Activated CD8-positive, alpha-beta memory T cell treated with anti-CD3 and anti-CD28 coated beads, Interleukin-2, amount 10 ng/mL, durations not matched to agents 7 days and 5 days (primary cell): ENCODE data around the gene PPOX. TPM values are rescaled to one million over a fixed set of nuclear protein-coding genes. Genes with fewer than 3 reads are reported as not detected.
A peak's percentile ranks its signal among the peaks of the same experiment; 100 is the strongest.

Experiments
- ATAC-seq: fragments of 150-1000 bp; cut with Tn5 transposase; one replicate; pipeline ENCODE4 v1.10.0; 2021; ENCODE audit warnings: moderate library complexity
- CTCF ChIA-PET: fragments of 350-600 bp; sonication (Branson Sonifier 250); formaldehyde crosslinking; loops from one replicate; lab custom pipeline; 2021; ENCODE audit warnings: antibody characterized with exemption; lab: Charles Lee
- DNase-seq: peaks from one replicate; pipeline ENCODE4 v3.0.0-alpha.2; 2020
- H3K27ac Mint-ChIP-seq: one replicate; pipeline ENCODE4 v1.8.0; 2021; ENCODE audit warnings: mild to moderate bottlenecking, mixed read lengths
- H3K27me3 Mint-ChIP-seq: one replicate; pipeline ENCODE4 v1.8.0; 2021; ENCODE audit warnings: mixed read lengths
- H3K36me3 Mint-ChIP-seq: one replicate; pipeline ENCODE4 v1.8.0; 2021; ENCODE audit warnings: mild to moderate bottlenecking, mixed read lengths
- H3K4me1 Mint-ChIP-seq: one replicate; pipeline ENCODE4 v1.8.0; 2021; ENCODE audit warnings: mixed read lengths
- H3K4me3 Mint-ChIP-seq: one replicate; pipeline ENCODE4 v1.8.0; 2021; ENCODE audit warnings: mild to moderate bottlenecking, moderate library complexity, mixed read lengths
- H3K9me3 Mint-ChIP-seq: one replicate; pipeline ENCODE4 v1.8.0; 2022; ENCODE audit warnings: low read depth, mixed read lengths
- total RNA-seq, 2 experiments: library from RNA; stranded (reverse); gene quantifications; one replicate each; pipeline ENCODE4 v1.2.3, GENCODE V29; 2021

Gene PPOX
- total RNA-seq, 2 experiments from 2014 or later, result 34.5 to 43.9 TPM

- DNase-seq (no peak), ATAC-seq (no peak)
- Mint-ChIP-seq H3K4me1 (peaks cover 38% of the 10 kb centered on the region), H3K27me3 (no peaks in the 10 kb centered on the region), H3K36me3 (peaks cover 40% of the 10 kb centered on the region), H3K4me3 (no peak overlapping the region), H3K9me3 (no peaks in the 10 kb centered on the region), H3K27ac (no peak overlapping the region)
- CTCF ChIA-PET, result interaction anchor here (0.6 to 1.1 kb wide), 2 partner anchors 16 to 53 kb away, joined by 3 to 4 read pairs; partner anchors contain the start of gene TOMM40L
These were observed 6.1 kb downstream of the PPOX start for GRCh38 chr1:161172349-161172748.

- peaks cover 40% of the 10 kb centered on the region for H3K36me3 Mint-ChIP-seq
- no peak for ATAC-seq
- CTCF ChIA-PET, result interaction anchor here (0.6 kb wide), 1 partner anchor 15 kb away, joined by 3 read pairs; no protein-coding TSS in a partner anchor
These were observed 6.7 kb downstream of the PPOX start for GRCh38 chr1:161172776-161173376.

GRCh38 chr1:161173711-161174110 lies 7.5 kb downstream of the PPOX start:
- Mint-ChIP-seq H3K27ac (no peak overlapping the region), H3K4me3 (no peak overlapping the region), H3K4me1 (peaks cover 39% of the 10 kb centered on the region), H3K36me3 (peaks cover 40% of the 10 kb centered on the region), H3K27me3 (no peaks in the 10 kb centered on the region), H3K9me3 (no peaks in the 10 kb centered on the region)
- DNase-seq (no peak), ATAC-seq (no peak)
- CTCF ChIA-PET, result no interaction called here

More at GRCh38 chr1:161172776-161173376, 6.7 kb downstream of the PPOX start:
- Mint-ChIP-seq H3K27me3 (no peaks in the 10 kb centered on the region), H3K4me3 (no peak overlapping the region), H3K4me1 (peaks cover 39% of the 10 kb centered on the region), H3K9me3 (no peaks in the 10 kb centered on the region), H3K27ac (peak overlapping the region; percentile 12)
- no peak for DNase-seq

DNA sequence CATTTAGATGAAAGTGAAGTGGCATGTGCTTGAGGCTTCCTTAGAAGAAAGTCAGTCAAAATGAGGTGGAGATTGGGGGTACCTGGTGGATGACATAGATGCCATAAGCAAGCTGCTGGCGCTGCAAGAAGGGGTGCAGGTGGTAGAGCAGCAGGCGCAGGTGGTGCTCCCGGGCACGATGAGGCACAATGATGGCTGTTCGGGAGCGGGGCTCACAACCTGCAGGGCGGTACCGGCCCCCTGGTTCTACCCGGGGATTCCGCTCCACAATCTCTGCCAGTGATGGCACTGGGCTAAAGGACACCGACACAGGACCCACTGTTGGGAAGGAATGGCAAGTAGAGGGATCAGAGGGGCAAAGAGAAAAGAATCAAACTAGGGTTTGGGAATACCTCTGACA lies 8.7 kb downstream of the PPOX start:
- Mint-ChIP-seq H3K27me3 (no peaks in the 10 kb centered on the region), H3K9me3 (no peaks in the 10 kb centered on the region), H3K4me3 (no peak overlapping the region), H3K4me1 (peaks cover 40% of the 10 kb centered on the region), H3K27ac (no peak overlapping the region), H3K36me3 (peaks cover 40% of the 10 kb centered on the region)
- CTCF ChIA-PET, result interaction anchor here (1.2 to 3.7 kb wide), 2 partner anchors 9 to 136 kb away, joined by 5 to 34 read pairs; partner anchors contain the start of gene PPOX
- DNase-seq (no peak), ATAC-seq (no peak)

DNA sequence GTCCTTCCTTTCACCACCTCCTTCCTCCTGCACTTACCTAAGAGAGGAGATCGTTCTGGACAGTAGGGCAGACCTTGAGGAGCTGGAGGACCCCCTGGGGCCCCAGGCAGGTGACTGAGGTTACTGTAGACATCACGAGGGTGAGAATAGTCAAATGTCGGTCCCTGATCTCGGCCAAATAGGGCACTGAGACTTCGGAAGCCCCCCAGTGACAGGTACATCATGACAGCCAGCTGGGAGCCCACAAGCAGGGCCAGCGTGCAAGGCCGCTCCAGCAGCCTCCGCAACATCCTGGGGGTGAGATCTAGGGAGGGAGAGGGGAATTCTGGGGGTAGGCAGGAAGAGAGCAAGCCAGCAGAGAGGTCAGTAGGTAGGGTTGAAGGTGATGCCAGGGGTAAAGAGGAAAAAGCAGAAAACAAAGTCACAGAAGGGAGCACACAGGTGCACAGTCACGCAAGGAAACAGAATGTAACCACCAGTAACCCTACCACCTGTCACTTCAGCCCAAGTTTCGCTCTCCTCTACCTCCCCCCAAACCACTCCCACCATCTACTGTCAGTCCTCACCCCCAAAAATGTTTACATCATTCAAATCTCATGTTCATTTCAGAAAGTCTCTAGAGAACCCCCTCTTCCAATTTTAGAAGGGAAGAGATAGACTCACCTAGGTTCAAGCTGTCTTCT lies 9.7 kb downstream of the PPOX start:
- H3K4me1 Mint-ChIP-seq, result peaks cover 48% of the 10 kb centered on the region
- CTCF ChIA-PET, result interaction anchor here (1.2 to 3.7 kb wide), 3 partner anchors 10 to 137 kb away, joined by 5 to 34 read pairs (median 12); partner anchors contain the start of gene PPOX
- no peak for ATAC-seq

GRCh38 chr1:161176468-161177111 lies 10.4 kb downstream of the PPOX start:
- Mint-ChIP-seq H3K36me3 (peaks cover 32% of the 10 kb centered on the region), H3K4me3 (peak overlapping the region; percentile 99), H3K27ac (peak overlapping the region; percentile 99), H3K4me1 (peaks cover 51% of the 10 kb centered on the region), H3K9me3 (no peaks in the 10 kb centered on the region), H3K27me3 (no peaks in the 10 kb centered on the region)
- ATAC-seq, result no peak
- CTCF ChIA-PET, result interaction anchor here (1.1 to 3.7 kb wide), 6 partner anchors 8 to 51 kb away, joined by 3 to 34 read pairs (median 6); partner anchors contain the start of genes PPOX and TOMM40L
- DNase-seq, result no peak

More for the DNA sequence above, 9.7 kb downstream of the PPOX start:
- no peak for DNase-seq
- Mint-ChIP-seq H3K9me3 (no peaks in the 10 kb centered on the region), H3K4me3 (peak overlapping the region; percentile 99), H3K36me3 (peaks cover 38% of the 10 kb centered on the region), H3K27me3 (no peaks in the 10 kb centered on the region), H3K27ac (peak overlapping the region; percentile 99)

DNA sequence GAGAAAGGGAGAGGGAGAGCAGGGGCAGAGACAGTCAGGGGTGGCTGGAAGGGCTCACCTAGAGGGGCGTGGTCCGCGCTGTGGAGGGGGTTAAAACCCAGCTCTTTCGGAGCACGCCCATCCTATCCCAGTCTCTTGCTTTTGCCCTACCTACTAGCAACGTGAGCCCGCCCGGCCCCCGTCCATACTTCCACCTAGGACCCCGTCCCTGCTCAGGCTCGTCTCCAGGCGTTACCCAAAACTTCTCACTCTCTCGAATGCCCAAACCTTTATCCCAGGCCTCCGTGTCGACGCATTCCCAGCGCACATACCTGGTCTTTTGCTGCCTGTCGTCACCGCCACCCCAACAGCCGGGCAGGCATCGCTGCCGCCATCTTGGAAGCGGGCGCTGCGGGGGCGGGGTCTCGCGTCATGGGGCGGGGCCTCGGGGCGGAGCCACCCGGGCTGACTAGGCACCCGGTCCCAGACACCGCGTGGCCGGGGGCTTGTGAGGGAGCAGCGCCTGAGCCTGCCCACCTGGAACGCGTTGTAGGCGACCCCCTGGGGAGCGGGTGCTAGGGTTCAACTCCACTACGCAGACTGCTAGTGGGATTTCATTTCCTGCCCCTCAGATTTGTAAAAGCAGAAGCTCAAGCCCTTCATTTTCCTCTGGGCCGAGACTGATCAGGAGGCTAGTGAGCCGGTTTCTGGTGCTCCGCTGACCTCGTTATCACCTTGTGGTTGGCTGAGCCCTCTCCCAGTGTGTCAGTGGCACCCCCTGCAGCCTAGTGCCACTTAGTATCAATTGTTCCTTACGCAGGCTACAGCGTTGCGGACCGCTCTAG lies 11.1 kb downstream of the PPOX start, which contains the start of gene B4GALT3:
B4GALT3 (minus strand) TSS at position 396 of the 824 bp plus-strand sequence. CDS start 1,447 bp downstream, outside the sequence.
- Mint-ChIP-seq H3K4me3 (peak within 1 kb of the TSS; percentile 99), H3K27me3 (no peaks in the 10 kb centered on the region), H3K36me3 (peaks cover 28% of the 10 kb centered on the region), H3K27ac (peak within 1 kb of the TSS; percentile 99), H3K9me3 (no peaks in the 10 kb centered on the region), H3K4me1 (peaks cover 58% of the 10 kb centered on the region)
- peak; percentile 94 for DNase-seq
- CTCF ChIA-PET, result interaction anchor here (1.1 to 3.7 kb wide), 7 partner anchors 9 to 51 kb away, joined by 3 to 34 read pairs (median 5); partner anchors contain the start of genes PPOX and TOMM40L
- ATAC-seq, result peak; percentile 92

GRCh38 chr1:161177936-161178244 lies 11.7 kb downstream of the PPOX start:
- ATAC-seq, result no peak
- H3K27ac Mint-ChIP-seq, result peak overlapping the region; percentile 99
- peaks cover 64% of the 10 kb centered on the region for H3K4me1 Mint-ChIP-seq

DNA sequence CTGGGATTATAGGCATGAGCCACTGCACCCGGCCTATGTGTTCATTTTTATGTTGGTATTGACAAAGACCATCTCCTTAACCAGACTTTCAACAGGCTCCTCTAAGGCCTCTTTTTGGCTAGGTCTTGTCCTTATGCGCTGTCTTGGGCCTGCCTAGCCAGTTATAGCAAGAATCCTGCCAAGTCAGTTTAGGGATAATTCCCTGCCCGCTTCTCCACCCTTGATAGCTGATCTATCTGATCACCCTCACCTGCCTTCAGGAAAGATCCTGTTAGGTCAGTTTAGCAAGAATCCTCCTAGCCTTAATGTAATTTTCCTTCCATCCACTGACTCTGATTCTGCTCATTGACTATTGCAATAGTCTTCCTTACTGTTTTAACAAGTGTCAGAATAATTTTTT lies 13.5 kb downstream of the PPOX start:
- Mint-ChIP-seq H3K4me1 (peaks cover 72% of the 10 kb centered on the region), H3K4me3 (no peak overlapping the region), H3K36me3 (peaks cover 15% of the 10 kb centered on the region), H3K9me3 (no peaks in the 10 kb centered on the region), H3K27me3 (no peaks in the 10 kb centered on the region), H3K27ac (peak overlapping the region; percentile 56)
- DNase-seq, result no peak
- CTCF ChIA-PET, result interaction anchor here (1.0 to 5.3 kb wide), 6 partner anchors 12 to 203 kb away, joined by 3 to 61 read pairs (median 31); partner anchors contain the start of genes NDUFS2, PPOX and TOMM40L
- ATAC-seq, result no peak

More at GRCh38 chr1:161177936-161178244, 11.7 kb downstream of the PPOX start:
- H3K36me3 Mint-ChIP-seq, result peaks cover 26% of the 10 kb centered on the region
- H3K27me3 Mint-ChIP-seq, result no peaks in the 10 kb centered on the region
- peak overlapping the region; percentile 99 for H3K4me3 Mint-ChIP-seq
- no peaks in the 10 kb centered on the region for H3K9me3 Mint-ChIP-seq
- no peak for DNase-seq
- CTCF ChIA-PET, result interaction anchor here (1.1 to 3.7 kb wide), 7 partner anchors 8 to 50 kb away, joined by 3 to 34 read pairs (median 5); partner anchors contain the start of genes PPOX and TOMM40L

GRCh38 chr1:161180639-161181038 lies 14.4 kb downstream of the PPOX start:
- Mint-ChIP-seq H3K9me3 (no peaks in the 10 kb centered on the region), H3K4me1 (peaks cover 74% of the 10 kb centered on the region), H3K27me3 (no peaks in the 10 kb centered on the region), H3K36me3 (peaks cover 9% of the 10 kb centered on the region), H3K27ac (peak overlapping the region; percentile 71), H3K4me3 (no peak overlapping the region)
- no peak for ATAC-seq
- DNase-seq, result no peak
- CTCF ChIA-PET, result interaction anchor here (0.6 to 5.3 kb wide), 11 partner anchors 10 to 235 kb away, joined by 3 to 61 read pairs (median 7); partner anchors contain the start of genes ADAMTS4, NDUFS2, PPOX and TOMM40L

DNA sequence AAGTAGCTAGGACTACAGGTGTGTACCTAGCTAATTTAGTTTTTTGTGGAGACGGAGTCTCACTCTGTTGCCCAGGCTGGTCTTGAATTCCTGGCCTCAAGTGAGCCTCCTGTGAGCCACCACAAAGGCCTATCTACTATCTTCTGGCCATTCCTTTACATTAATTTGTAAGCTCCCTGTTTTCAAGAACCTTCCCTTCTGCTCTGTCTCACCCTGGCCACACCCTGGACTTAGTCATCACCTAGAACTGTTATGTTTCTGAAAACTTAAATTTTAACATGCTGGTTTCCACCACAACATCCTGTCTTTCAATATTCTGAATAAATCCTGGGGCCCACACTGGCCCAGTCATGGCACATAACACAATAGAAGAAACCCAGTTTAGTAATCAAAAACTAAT lies 16.0 kb downstream of the PPOX start:
- CTCF ChIA-PET, result interaction anchor here (0.7 to 5.3 kb wide), 12 partner anchors 10 to 535 kb away, joined by 3 to 61 read pairs (median 10); partner anchors contain the start of genes NDUFS2, PPOX, SLAMF1 and TOMM40L
- H3K27ac Mint-ChIP-seq, result peak overlapping the region; percentile 96
- H3K36me3 Mint-ChIP-seq, result peaks cover 4% of the 10 kb centered on the region

GRCh38 chr1:161185282-161185682 lies 19.1 kb downstream of the PPOX start:
- Mint-ChIP-seq H3K36me3 (peaks cover 5% of the 10 kb centered on the region), H3K4me1 (peaks cover 75% of the 10 kb centered on the region), H3K27me3 (no peaks in the 10 kb centered on the region), H3K4me3 (peak overlapping the region; percentile 61), H3K9me3 (no peaks in the 10 kb centered on the region), H3K27ac (peak overlapping the region; percentile 96)
- ATAC-seq, result peak; percentile 80
- DNase-seq, result peak; percentile 93
- CTCF ChIA-PET, result interaction anchor here (1.2 to 2.5 kb wide), 5 partner anchors 8 to 53 kb away, joined by 3 to 21 read pairs (median 11); partner anchors contain the start of genes B4GALT3, DEDD, NDUFS2 and PPOX

More for the DNA sequence above, 16.0 kb downstream of the PPOX start:
- Mint-ChIP-seq H3K4me1 (peaks cover 78% of the 10 kb centered on the region), H3K9me3 (no peaks in the 10 kb centered on the region), H3K4me3 (peak overlapping the region; percentile 25), H3K27me3 (no peaks in the 10 kb centered on the region)
- DNase-seq (peak; percentile 85), ATAC-seq (peak; percentile 67)
